Germinal center (tissue), 1 donor: ENCODE measurements around the gene CD37.
"Not testable (repeated sequence)": the region's sequence is repeated elsewhere in the genome, so short reads cannot be mapped to it uniquely, and the experiment has no call there.

Source experiments
- DNase-seq: peaks from one replicate; pipeline ENCODE4 v3.0.0; 2012; ENCODE audit warnings: mixed read lengths, low spot score

The CD37 gene, protein sequence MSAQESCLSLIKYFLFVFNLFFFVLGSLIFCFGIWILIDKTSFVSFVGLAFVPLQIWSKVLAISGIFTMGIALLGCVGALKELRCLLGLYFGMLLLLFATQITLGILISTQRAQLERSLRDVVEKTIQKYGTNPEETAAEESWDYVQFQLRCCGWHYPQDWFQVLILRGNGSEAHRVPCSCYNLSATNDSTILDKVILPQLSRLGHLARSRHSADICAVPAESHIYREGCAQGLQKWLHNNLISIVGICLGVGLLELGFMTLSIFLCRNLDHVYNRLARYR

DNA sequence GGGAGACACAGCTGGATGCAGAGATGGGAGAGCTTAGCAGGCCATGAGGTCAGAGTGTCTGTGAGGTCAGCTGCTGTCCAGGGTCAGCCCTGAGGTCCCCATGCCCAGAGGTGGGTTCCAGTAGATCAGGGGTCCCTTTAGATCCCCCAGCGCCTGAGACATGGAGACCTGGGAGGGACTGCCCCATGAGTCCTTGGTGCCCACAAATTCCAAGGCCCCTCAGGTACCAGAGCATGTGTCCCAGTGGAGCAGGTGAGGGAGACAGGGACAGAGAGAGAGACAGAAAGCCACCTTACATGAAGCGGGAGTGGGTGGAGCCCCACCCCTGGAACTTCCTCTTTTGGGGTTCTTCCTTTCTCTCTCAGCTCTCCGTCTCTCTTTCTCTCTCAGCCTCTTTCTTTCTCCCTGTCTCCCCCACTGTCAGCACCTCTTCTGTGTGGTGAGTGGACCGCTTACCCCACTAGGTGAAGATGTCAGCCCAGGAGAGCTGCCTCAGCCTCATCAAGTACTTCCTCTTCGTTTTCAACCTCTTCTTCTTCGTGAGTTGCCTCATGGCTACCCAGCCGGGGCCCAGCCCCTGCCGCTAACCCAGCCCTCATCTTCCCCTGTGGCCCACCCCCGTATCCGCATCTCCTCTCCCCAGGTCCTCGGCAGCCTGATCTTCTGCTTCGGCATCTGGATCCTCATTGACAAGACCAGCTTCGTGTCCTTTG is at the start of gene CD37:
CD37 (plus strand) TSS at position 336 of the 713 bp plus-strand sequence; CDS start at position 471, 135 bp downstream.
- DNase-seq, result peak; percentile 72

DNA sequence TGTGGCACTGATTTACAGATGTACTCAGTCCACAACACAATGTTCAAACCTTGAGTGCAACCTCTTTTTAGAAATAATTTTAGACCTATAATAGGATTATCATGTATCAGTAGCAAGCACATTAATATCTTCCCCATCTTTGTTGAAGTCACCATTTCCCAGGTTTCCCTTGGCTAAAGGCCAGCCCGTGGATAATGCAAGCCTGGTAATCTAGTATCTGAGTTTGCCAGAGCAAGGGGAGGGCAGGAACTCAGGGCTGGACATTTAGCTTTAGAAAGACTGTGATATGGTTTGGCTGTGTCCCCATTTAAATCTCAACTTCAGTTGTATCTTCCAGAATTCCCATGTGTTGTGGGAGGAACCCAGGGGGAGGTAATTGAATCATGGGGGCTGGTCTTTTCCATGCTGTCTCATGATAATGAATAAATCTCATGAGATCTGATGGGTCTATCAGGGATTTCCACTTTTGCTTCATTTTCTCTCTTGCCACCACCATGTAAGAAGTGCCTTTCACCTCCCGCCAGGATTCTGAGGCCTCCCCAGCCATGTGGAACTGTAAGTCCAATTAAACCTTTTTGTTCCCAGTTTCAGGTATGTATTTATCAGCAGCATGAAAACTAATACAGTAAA is 48.0 kb upstream of the CD37 start:
- no peak for DNase-seq

DNA sequence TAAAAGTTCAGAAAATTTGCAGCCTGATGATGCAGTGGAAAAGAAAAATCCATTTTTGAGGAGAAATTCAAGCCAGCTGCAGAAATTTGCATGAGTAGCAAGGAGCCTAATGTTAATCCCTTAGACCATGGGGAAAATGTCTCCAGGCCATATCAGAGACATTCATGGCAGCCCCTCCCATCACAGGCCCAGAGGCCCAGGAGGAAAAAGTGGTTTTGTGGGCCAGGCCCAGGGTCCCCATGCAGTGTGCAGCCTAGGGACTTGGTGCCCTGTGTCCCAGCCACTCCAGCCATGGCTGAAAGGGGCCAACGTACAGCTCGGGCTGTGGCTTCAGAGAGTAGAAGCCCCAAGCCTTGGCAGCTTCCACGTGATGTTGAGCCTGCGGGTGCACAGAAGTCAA is 47.0 kb upstream of the CD37 start:
- DNase-seq, result not testable (repeated sequence)

DNA sequence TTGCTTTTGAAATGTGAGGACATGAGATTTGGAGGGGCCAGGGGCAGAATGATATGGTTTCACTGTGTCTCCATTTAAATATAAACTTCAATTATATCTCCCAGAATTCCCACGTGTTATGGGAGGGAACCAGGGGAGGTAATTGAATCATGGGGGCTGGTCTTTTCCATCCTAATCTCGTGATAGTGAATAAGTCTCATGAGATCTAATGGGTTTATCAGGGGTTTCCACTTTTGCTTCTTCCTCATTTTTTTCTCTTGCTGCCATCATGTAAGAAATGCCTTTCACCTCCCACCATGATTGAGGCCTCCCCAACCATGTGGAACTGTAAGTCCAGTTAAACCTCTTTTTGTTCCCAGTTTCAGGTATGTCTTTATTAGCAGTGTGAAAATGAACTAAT is 45.9 kb upstream of the CD37 start:
- not testable (repeated sequence) for DNase-seq

DNA sequence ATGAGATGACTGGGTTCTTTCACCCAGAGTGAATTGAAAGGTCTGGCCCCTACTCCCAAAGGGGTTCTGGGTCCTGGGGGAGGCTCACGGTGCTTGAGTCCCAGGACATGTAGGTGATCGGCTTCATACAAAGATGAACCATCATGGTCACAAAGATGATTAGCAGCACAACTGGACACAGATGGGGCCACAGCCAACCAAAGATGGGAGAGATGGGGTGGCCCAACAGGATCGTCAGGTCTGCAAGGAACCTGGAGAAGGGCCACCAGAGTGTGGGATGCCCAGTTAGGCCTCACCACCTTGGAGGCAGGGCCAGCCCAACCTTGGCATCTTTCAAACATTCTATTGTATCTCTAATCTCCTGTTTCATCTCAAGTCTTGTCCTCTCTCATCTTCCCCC is 44.7 kb upstream of the CD37 start:
- no peak for DNase-seq

DNA sequence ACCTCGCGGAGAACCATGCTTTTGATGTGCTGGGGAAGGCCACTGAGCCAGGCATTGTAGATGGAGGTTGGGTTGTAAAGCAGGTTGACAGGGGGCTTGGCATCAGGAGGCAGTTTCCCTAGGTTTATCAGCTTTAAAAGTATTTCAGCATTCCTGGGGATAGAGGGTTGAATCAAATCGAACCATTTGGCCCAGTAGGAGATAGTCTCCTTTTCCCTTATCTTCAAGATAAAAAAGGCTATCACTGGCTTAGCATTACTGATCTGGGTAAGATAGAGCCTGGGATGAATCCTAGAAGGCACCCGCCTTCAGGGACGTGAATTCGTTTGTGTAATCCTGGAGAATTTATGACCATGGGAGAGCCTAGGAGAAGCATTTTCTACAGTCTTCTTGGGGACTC is 40.8 kb upstream of the CD37 start:
- DNase-seq, result no peak

DNA sequence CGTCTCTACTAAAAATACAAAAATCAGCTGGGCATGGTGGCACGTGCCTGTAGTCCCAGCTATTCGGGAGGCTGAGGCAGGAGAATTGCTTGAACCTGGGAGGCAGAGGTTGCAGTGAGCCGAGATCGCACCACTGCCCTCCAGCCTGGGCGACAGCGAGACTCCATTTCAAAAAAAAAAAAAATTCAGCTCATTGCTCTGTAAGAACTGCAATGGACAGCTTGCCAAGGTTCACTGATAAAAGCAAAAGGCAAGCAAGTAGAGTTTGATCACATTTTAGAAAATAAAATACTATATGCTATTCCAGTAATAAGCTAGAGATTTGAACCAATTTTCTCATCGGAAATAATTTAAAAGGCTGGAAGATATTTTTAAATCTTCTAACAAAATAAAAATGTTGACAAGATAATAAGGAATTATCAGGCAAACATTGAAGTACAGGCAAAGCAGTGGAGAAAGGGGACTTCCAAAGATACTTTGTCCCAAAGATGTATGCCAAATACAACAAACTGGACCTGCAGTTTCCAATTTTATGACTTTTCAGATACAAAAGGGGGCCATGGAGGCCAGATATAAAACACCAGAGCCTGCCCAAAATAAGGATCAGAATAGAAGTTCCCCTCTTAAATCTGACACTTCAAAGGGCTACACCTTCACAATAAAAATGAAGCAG is 39.9 kb upstream of the CD37 start:
- DNase-seq, result no peak

DNA sequence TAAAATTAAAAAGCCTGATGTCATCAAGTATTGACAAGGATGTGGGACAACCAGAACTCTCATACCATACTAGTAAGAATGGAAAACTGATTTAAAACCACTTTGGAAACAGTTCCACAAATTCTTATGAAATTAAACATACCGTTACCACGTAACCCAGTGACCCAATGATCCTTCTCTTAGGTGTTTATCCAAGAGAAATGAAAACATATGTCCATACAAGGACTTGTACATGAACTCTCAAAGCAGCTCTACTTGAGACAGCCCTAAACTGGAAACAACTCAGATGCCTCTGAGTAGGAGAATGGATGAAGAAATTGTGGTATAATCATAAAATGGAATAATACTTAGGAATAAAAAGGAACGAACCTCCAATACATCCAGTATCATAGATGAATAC is 37.8 kb upstream of the CD37 start:
- DNase-seq, result no peak

DNA sequence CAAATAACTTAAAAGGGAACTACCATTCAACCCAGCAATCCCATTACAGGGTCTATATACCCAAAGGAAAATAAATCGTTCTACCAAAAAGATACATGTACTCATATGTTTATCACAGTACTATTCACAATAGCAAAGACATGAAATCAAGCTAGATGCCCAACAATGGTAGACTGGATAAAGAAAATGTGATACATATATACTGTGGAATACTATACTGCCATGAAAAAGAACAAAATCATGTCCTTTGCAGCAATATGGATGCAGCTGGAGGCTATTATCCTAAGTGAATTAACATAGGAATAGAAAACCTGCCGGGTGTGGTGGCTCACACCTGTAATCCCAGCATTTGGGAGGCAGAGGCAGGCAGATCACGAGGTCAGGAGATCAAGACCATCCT is 36.6 kb upstream of the CD37 start:
- DNase-seq, result not testable (repeated sequence)

DNA sequence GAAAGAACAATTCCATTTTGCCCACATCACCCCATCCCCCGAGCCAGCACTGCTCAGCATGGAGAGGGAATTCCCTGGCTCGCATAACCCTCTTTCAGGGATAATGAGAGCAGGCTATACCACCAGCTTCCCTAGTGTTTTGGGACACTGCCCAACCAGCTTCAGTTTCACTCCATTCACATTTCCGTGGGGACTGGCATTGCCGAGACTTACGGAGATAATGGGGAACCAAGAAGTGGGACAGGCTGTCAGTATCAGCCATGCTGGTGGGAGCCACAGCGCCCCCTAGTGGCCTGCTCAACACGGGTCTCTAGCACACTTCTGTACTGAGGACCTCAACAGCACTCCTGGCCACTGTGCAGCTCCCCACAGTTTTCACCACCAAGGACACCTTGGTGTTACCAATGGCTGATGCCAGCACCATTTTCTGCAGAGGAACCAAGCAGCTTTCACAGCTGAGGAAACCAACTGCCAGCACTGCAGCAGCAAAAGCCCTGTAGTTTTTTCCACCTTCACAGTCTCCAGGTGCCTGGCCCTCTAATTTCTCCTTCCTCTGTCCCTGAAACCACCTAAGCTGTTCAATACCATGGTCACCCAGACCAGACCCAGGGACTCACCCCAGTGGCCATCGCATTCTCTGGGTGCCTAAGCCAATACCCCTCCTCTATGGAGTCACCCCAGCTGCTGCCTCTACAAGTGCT is 33.9 kb upstream of the CD37 start:
- DNase-seq, result peak; percentile 88

DNA sequence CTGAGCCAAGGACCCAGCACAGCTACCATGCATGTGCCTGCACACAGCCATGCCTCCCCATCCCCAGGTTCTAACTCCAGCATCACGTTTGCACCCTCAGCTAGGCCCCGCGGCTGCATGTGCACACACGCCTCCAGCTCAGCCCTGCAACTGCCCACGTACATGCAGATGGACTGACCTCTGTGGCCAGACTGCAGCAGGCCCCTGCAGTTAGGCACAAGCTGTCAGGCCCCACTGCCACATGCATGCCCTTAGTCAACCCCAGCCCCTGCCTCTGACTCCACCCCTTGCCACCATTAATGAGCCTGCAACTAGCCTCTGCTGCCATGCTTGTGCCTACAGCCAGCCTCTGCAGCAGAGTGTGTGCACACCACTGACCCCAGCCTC is 33.3 kb upstream of the CD37 start:
- no peak for DNase-seq

DNA sequence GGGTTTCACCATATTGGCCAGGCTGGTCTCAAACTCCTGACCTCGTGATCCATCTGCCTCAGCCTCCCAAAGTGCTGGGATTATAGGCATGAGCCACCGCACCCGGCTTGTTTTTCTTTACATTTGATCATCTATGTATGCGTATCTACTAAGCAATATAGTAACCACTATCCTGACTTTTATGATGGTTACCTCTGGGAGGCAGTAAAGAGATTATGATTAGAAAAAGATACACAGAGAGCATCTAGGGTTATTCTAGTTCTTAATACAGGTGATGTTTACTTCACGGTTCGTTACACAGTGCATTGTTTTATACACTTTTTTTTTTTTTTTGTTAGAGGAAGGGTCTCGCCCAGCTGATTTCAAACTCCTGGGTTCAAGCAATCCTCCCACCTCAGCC is 28.5 kb upstream of the CD37 start:
- peak; percentile 39 for DNase-seq

DNA sequence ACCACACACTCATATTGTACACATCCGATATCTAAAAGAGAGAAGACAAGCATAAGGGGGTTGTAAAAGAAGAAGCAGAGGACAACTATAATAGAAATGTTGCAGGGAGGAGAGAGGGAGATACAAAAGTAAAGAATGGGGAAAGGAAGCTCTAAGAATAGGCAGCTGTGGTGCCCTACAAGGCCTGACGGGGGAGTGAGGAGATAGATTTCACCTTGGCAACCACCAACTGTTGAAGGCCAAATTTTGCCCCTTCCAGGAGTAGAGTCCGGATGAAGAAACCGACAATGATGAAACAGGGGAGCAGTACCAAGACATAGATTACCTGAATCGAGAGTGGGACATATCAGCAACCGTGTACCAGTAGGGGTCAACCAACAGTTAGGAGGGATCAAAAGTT is 26.1 kb upstream of the CD37 start:
- DNase-seq, result no peak

DNA sequence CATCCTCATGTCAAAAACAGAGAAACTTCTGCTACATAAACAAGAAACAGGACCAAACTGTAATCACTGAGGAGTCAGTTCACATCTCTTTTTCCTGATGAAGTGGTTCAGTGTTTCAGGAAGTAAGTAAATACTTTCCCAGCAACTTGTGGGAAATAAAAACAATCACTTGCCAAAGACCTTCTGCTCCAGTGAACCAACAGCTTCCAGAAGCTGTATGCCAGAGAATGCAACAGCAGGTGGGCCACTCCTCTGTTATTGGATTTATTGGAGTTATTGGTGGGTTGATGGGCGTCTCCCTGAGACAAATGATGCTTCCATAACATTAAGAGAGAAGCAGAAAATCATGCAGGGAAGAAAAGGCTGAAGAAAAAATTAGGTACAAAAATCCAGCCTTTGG is 20.1 kb upstream of the CD37 start:
- DNase-seq, result no peak

DNA sequence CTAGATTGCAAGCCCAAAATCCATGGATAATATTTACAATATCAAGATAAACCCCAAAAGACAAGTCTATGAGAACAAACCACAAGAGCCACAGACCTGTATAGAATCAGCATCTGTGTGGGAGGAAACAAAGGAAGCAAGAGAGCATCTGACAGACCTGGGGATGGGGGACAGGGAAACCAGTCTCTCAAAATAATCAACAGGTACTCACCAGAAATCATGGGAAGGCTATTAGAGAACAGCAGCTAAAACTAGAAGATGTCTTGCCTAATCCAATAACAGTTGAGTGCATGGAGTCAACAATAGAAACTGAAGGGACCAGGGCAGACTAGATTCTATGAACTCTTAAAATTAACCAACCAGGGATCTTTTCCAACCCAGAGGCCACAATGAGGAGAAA is 18.9 kb upstream of the CD37 start:
- DNase-seq, result no peak

DNA sequence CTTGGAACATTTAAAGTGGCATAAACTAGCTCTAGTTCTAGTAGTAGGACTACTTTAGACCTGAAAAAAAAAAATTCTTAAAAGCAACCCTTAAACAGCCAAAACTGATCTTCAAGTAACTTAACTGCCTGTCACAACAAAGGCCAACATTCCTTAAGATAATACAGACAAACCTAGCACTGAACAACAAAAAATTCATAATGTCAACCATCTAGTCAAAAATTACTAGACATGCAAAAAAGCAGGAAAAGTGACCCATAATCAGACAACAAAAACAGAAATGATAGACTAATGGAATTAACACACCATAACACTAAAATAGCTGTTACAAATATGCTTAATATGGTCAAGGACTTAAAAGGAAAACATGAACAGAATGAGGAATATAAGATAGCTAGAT is 16.9 kb upstream of the CD37 start:
- DNase-seq, result no peak

DNA sequence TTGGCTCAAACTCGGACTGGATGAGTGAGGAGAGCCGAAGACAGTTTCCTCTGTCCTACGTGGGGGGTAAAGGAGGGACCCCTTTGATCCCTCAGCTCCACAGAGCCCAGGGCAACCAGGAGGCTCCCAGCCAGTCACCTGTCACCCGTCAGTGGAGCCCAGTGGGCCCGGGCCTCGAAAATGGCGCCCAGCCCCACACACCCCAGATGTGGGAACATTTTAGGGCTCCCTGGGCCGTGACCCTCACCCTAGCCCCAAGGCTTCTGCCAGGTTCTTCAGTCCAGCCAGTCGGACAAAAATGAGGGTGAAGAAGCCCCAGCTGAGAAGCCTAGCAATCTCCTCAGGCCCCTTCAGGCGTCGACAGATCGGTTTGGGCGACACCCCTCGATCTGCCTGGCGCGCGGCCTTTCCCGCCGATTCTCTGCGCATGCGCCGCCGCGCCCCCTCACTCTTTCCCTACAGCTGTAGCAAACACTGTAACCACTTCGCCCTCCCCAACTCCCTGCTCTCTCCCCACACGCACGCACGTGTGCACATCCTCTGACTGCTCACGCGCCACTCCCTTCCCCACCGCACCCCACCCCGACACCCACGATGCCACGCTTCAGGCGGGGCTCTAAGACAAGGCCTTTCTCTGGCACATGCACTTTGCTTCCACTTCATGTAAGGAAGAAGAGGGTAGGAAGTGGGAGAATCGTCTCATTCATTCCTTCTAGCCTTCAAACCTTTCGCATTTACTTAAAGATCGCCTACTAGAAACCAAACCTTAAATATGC is 10.2 kb upstream of the CD37 start, which contains the start of gene SLC6A16:
SLC6A16 (minus strand) TSS at position 391 of the 776 bp plus-strand sequence. CDS start 13,844 bp downstream, outside the sequence.
- no peak for DNase-seq

DNA sequence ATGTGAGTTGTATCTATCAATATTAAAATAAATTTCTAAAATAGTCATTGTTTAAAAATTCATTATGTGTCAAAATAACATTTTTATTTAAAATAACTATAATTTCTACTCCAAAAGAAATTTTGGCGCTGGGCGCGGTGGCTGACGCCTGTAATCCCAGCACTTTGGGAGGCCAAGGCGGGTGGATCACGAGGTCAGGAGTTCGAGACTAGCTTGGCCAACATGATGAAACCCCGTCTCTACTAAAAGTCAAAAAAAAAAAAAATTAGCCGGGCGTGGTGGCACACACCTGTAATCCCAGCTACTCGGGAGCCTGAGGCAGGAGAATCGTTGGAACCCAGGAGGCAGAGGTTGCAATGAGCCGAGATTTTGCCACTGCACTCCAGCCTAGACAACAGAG is 9.4 kb upstream of the CD37 start:
- not testable (repeated sequence) for DNase-seq

DNA sequence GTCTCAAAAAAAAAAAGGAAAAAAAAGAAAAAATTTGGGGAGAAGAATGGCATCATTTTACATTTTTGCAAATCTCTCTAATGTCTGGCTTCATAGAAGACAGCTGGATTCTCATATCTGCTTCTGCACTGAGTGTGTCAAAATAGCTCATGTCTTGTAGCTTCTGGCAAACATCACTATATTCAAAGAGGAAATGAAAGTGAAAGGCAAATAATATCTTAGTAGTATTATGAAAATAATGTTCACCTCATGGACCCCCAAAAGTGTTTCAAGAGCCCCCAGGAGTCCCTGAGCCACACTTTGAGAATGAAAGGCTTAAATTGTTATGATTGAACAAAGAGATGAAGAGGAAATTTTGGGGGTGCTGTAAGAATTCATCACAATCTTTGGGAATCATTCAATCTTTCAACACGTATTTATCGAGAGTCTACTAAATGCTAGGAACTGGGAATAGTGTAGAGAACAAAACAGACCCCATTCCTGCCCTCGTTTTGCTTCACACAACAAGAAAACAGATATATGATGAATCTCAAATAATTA is 9.0 kb upstream of the CD37 start:
- DNase-seq, result peak; percentile 74

DNA sequence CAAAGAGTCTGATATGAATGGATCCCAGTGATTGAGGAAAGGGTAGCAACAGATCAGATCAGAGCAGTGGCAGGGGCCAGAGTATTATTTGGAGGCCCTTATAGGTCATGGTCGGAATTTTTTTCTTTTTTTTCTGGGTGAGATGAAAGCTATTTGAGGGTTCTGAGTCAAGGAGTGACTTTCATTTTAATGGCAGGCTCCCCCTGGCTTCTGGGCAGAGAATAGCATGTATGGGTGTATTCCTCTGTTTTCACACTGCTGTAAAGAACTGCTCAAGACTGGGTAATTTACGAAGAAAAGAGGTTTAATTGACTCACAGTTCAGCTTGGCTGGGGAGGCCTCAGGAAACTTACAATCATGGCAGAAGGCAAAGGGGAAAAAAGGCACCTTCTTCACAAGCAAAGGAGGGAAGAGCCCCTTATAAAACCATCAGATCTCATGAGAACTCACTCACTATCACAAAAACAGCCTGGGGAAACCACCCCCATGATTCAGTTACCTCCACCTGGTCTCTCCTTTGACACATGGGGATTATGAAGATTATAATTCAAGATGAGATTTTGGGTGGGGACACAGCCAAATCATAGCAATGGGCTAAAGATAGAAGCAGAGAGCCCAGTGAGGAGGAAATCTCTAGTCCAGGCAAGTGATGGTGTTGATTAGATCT is 7.2 kb upstream of the CD37 start:
- peak; percentile 48 for DNase-seq
